ENCODE data around the gene ADAMTSL5.
A peak's percentile ranks its signal among the peaks of the same experiment; 100 is the strongest.

DNA sequence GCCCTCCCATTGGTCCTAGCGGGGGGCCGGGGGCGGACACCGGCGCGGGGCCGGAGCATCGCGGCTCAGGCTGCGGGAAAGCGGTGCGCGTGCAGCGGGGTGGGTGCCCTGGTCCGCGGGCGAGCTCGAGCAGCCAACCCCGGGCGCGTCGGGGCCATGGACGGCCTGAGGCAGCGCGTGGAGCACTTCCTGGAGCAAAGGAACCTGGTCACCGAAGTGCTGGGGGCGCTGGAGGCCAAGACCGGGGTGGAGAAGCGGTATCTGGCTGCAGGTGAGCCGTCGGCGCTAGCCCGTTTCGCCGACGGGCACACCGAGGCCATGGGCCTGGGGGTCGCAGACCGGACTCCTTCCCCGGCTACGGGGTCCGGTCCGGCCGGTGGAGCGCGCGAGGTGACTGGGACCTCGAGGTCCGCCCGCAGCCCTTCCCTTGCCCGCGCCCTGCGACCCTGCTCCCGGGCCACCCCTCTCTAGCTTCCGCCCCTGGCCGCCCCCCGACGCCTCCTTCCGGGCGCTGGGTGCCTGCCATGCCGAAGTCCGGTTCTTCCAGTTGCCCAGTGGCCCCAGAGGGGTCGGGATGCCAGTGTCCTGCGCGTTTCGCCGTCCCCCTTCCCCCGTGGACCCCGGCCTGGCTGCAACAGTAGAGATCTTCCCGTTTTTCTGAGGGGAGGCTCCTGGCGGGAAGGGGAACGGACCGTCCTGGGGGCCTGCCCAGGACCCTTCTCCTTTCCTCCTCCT, 21.5 kb downstream of the ADAMTSL5 start, which contains the start of gene REEP6:
- TF ChIP-seq, protein P1, sequence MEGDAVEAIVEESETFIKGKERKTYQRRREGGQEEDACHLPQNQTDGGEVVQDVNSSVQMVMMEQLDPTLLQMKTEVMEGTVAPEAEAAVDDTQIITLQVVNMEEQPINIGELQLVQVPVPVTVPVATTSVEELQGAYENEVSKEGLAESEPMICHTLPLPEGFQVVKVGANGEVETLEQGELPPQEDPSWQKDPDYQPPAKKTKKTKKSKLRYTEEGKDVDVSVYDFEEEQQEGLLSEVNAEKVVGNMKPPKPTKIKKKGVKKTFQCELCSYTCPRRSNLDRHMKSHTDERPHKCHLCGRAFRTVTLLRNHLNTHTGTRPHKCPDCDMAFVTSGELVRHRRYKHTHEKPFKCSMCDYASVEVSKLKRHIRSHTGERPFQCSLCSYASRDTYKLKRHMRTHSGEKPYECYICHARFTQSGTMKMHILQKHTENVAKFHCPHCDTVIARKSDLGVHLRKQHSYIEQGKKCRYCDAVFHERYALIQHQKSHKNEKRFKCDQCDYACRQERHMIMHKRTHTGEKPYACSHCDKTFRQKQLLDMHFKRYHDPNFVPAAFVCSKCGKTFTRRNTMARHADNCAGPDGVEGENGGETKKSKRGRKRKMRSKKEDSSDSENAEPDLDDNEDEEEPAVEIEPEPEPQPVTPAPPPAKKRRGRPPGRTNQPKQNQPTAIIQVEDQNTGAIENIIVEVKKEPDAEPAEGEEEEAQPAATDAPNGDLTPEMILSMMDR (IDR thresholded peaks at IDR 0.05): no peak
- peak in 2 of 4 donors; percentile 14 to 52 for TF ChIP-seq POLR2A (IDR thresholded peaks at IDR 0.05)

All from esophagus squamous epithelium (tissue), 4 donors.